GM23338 (cell line): ENCODE results near the gene ZBTB37. TPM values are rescaled to one million over a fixed set of nuclear protein-coding genes. Genes with fewer than 3 reads are reported as not detected.

Source experiments
- ATAC-seq: fragments of 200-7000 bp; cut with Tn5 transposase; 3 replicates; pipeline ENCODE4 v1.9.1; 2020
- DNase-seq: peaks from one replicate; pipeline ENCODE4 v3.0.0-alpha.2; 2015; ENCODE audit warnings: low spot score
- H2AFZ ChIP-seq: fragments of 200-600 bp; sonication (generic); 2 replicates; pipeline ENCODE4 v1.8.0; 2016; ENCODE audit warnings: antibody characterized with exemption, mild to moderate bottlenecking, moderate library complexity
- H3F3A ChIP-seq: fragments of 200-600 bp; sonication (generic); replicated peaks from 2 replicates; pipeline ENCODE4 v1.8.0; 2017; ENCODE audit warnings: antibody characterized with exemption, mixed run types, low read depth
- H3K27ac ChIP-seq: fragments of 200-600 bp; sonication (generic); 2 replicates; pipeline ENCODE4 v1.6.1; 2016; ENCODE audit warnings: low read depth
- H3K27me3 ChIP-seq: fragments of 200-600 bp; sonication (generic); 2 replicates; pipeline ENCODE4 v1.8.0; 2016; ENCODE audit warnings: mild to moderate bottlenecking, mixed run types, moderate library complexity; ENCODE audit not compliant: insufficient read depth
- H3K36me3 ChIP-seq: fragments of 200-600 bp; sonication (generic); 2 replicates; pipeline ENCODE4 v1.8.0; 2016; ENCODE audit warnings: mild to moderate bottlenecking; ENCODE audit not compliant: insufficient read depth
- H3K4me1 ChIP-seq: fragments of 200-600 bp; sonication (generic); 2 replicates; pipeline ENCODE4 v1.8.0; 2016; ENCODE audit warnings: mild to moderate bottlenecking, moderate library complexity; ENCODE audit not compliant: insufficient read depth
- H3K4me2 ChIP-seq: fragments of 200-600 bp; sonication (generic); 2 replicates; pipeline ENCODE4 v1.7.1; 2017; ENCODE audit warnings: mixed run types
- H3K4me3 ChIP-seq: fragments of 200-600 bp; sonication (generic); 2 replicates; pipeline ENCODE4 v1.6.1; 2016; ENCODE audit warnings: mixed run types
- H3K79me2 ChIP-seq: fragments of 200-600 bp; sonication (generic); replicated peaks from 2 replicates; pipeline ENCODE4 v1.8.0; 2017; ENCODE audit warnings: mild to moderate bottlenecking; ENCODE audit not compliant: insufficient read depth
- H3K9me2 ChIP-seq: fragments of 200-600 bp; sonication (generic); 2 replicates; pipeline ENCODE4 v1.8.0; 2017; ENCODE audit not compliant: insufficient read depth
- H4K20me1 ChIP-seq: fragments of 200-600 bp; sonication (generic); replicated peaks from 2 replicates; pipeline ENCODE4 v1.8.0; 2017; ENCODE audit warnings: mild to moderate bottlenecking; ENCODE audit not compliant: insufficient read depth
- H3K27ac Mint-ChIP-seq: 2 replicates; pipeline ENCODE4 v1.8.0; 2020; ENCODE audit warnings: inconsistent platforms, mild to moderate bottlenecking, moderate library complexity, mixed read lengths
- H3K27me3 Mint-ChIP-seq: 3 replicates; pipeline ENCODE4 v1.8.0; 2022; ENCODE audit warnings: low read depth, mild to moderate bottlenecking, moderate library complexity, mixed read lengths, inconsistent platforms; ENCODE audit not compliant: insufficient read depth, poor library complexity
- H3K36me3 Mint-ChIP-seq: 3 replicates; pipeline ENCODE4 v1.8.0; 2021; ENCODE audit warnings: low read depth, mild to moderate bottlenecking, inconsistent platforms, moderate library complexity, mixed read lengths
- H3K4me1 Mint-ChIP-seq: 3 replicates; pipeline ENCODE4 v1.8.0; 2020; ENCODE audit warnings: mild to moderate bottlenecking, inconsistent platforms, mixed read lengths
- H3K4me3 Mint-ChIP-seq: 3 replicates; pipeline ENCODE4 v1.8.0; 2021; ENCODE audit warnings: moderate library complexity, mild to moderate bottlenecking, inconsistent platforms, mixed read lengths
- H3K9me3 Mint-ChIP-seq: 3 replicates; pipeline ENCODE4 v1.8.0; 2020; ENCODE audit warnings: moderate library complexity, mild to moderate bottlenecking, inconsistent platforms, mixed read lengths
- CREB1 ChIP-seq: fragments of 250-450 bp; sonication (Bioruptor Pico); IDR thresholded peaks from 2 replicates; pipeline ENCODE4 v1.5.0; 2020; ENCODE audit warnings: low read depth, mild to moderate bottlenecking, moderate library complexity
- CTCF ChIP-seq, 2 experiments: fragments of 200-600 bp in 1 of 2; sonication (generic) in 1 of 2; conservative IDR thresholded peaks; 2 replicates each; pipeline versions ENCODE4 v1.5.1 to v1.6.1; 2016 to 2017; ENCODE audit warnings: antibody characterized with exemption in 2 of 2, low read depth in 2 of 2, mild to moderate bottlenecking in 2 of 2, moderate library complexity in 1 of 2
- ETS1 ChIP-seq: IDR thresholded peaks from 2 replicates; pipeline ENCODE4 v1.6.1; 2016; ENCODE audit warnings: antibody characterized with exemption
- EZH2 ChIP-seq: fragments of 200-600 bp; sonication (generic); IDR thresholded peaks from one replicate; pipeline ENCODE4 v1.8.0; 2017; ENCODE audit warnings: antibody characterized with exemption, mild to moderate bottlenecking, low read depth; ENCODE audit not compliant: unreplicated experiment
- EZH2phosphoT487 ChIP-seq: fragments of 200-600 bp; sonication (generic); IDR thresholded peaks from one replicate; pipeline ENCODE4 v1.8.1; 2018; ENCODE audit warnings: antibody characterized with exemption; ENCODE audit not compliant: unreplicated experiment
- JUNB ChIP-seq: IDR thresholded peaks from one replicate; pipeline ENCODE4 v1.6.1; 2016; ENCODE audit warnings: antibody characterized with exemption; ENCODE audit not compliant: unreplicated experiment
- NANOG ChIP-seq: IDR thresholded peaks from 2 replicates; pipeline ENCODE4 v1.6.1; 2016; ENCODE audit warnings: antibody characterized with exemption, borderline replicate concordance
- POLR2AphosphoS5 ChIP-seq: IDR thresholded peaks from 2 replicates; pipeline ENCODE4 v1.6.1; 2016; ENCODE audit warnings: antibody characterized with exemption, low read depth
- REST ChIP-seq: IDR thresholded peaks from one replicate; pipeline ENCODE4 v1.6.1; 2018; ENCODE audit warnings: antibody characterized with exemption; ENCODE audit not compliant: unreplicated experiment
- STAT1 ChIP-seq: IDR thresholded peaks from one replicate; pipeline ENCODE4 v1.6.1; 2016; ENCODE audit warnings: antibody characterized with exemption; ENCODE audit not compliant: unreplicated experiment
- ZNF114 ChIP-seq: fragments of 250-450 bp; sonication (Bioruptor Pico); IDR thresholded peaks from 2 replicates; pipeline ENCODE4 v1.5.0; 2020; ENCODE audit warnings: mild to moderate bottlenecking, moderate library complexity
- ZNF331 ChIP-seq: fragments of 250-450 bp; sonication (Bioruptor Pico); IDR thresholded peaks from 2 replicates; pipeline ENCODE4 v1.5.0; 2020; ENCODE audit warnings: low read depth, mild to moderate bottlenecking, moderate library complexity
- ZNF462 ChIP-seq: fragments of 250-450 bp; sonication (Bioruptor Pico); IDR thresholded peaks from 2 replicates; pipeline ENCODE4 v1.5.0; 2020; ENCODE audit warnings: mild to moderate bottlenecking, moderate library complexity
- polyA plus RNA-seq: library from polyadenylated mRNA; unstranded; fragments of >200 nt; fragmentation: Nextera tagmentation; extraction: Ambion mirVana; gene quantifications from 2 replicates; pipeline ENCODE4 v1.2.1, GENCODE V29; 2016
- total RNA-seq: library from RNA; depleted of rRNA; stranded (reverse); fragments of >200 nt; shearing (Covaris generic); gene quantifications from 2 replicates; pipeline ENCODE4 v1.2.3, GENCODE V29; 2014

ZBTB37 gene
- total and polyA plus RNA-seq, 2 experiments from 2014 or later = 2.7 to 15.8 TPM

GRCh38 chr1:173856903-173857302 is 11.3 kb upstream of the ZBTB37 start:
- H2AFZ ChIP-seq = no peak overlapping the region
- no peak overlapping the region for H3K4me3 Mint-ChIP-seq
- no peaks in the 10 kb centered on the region; the same call in 2 of the 3 replicates for H3K9me3 Mint-ChIP-seq
- no peak overlapping the region for H3K4me3 ChIP-seq
- H3K27me3 ChIP-seq = no peaks in the 10 kb centered on the region
- ATAC-seq (no peak), DNase-seq (no peak)
- H3K36me3 Mint-ChIP-seq = peaks cover 70% of the 10 kb centered on the region
- H3K4me2 ChIP-seq = no peak overlapping the region
- H3F3A ChIP-seq = peaks cover 11% of the 10 kb centered on the region; the same call in 1 of the 2 replicates
- H3K79me2 ChIP-seq = no peaks in the 10 kb centered on the region
- no peak overlapping the region for H3K27ac Mint-ChIP-seq
- H3K36me3 ChIP-seq = peaks cover 6% of the 10 kb centered on the region; the same call in 1 of the 2 replicates
- TF ChIP-seq NANOG = no peak
- no peak for TF ChIP-seq JUNB
- TF ChIP-seq STAT1 = no peak
- TF ChIP-seq REST = no peak
- no peak for TF ChIP-seq EZH2
- no peak for TF ChIP-seq POLR2AphosphoS5
- no peak for TF ChIP-seq CTCF (conservative IDR thresholded peaks at IDR 0.05; ENCODE audit: low read depth in 2 of 2)
- no peak for TF ChIP-seq ZNF331 (CRISPR knock-in tag)
- no peak for TF ChIP-seq EZH2phosphoT487
- TF ChIP-seq CREB1 (CRISPR knock-in tag) = no peak
- TF ChIP-seq ETS1 = no peak
- no peak for TF ChIP-seq ZNF114 (CRISPR knock-in tag)
- no peak for TF ChIP-seq ZNF462
- H3K27me3 Mint-ChIP-seq = peaks cover 15% of the 10 kb centered on the region
- no peaks in the 10 kb centered on the region for H3K9me2 ChIP-seq
- peaks cover 11% of the 10 kb centered on the region for H3K4me1 ChIP-seq
- H3K4me1 Mint-ChIP-seq = peaks cover 14% of the 10 kb centered on the region
- H3K27ac ChIP-seq = 0 out of 2 replicates have a peak overlapping the region, but pooled peaks have one; percentile 35
- H4K20me1 ChIP-seq = no peaks in the 10 kb centered on the region
